HEK293T (cell line): ENCODE data around the gene KCNC1.

Experiments
- CTCF ChIA-PET: fragments of 350-600 bp; formaldehyde crosslinking; extraction: SDS; loops from one replicate; lab custom pipeline; 2021; ENCODE audit warnings: antibody characterized with exemption, inconsistent platforms; lab: Yijun Ruan, JAX
- POLR2A ChIA-PET: fragments of 350-600 bp; formaldehyde crosslinking; extraction: SDS; loops from one replicate; lab custom pipeline; 2020; ENCODE audit warnings: antibody characterized with exemption, inconsistent platforms; lab: Yijun Ruan, JAX
- DNase-seq: peaks from one replicate; pipeline ENCODE4 v3.0.0; 2012; ENCODE audit warnings: mixed read lengths; ENCODE audit errors: extremely low spot score
- ARNT ChIP-seq: fragments of 450-650 bp; IDR thresholded peaks from 2 replicates; pipeline ENCODE4 v1.6.1; 2017; ENCODE audit warnings: mild to moderate bottlenecking
- BHLHE40 ChIP-seq: fragments of 450-650 bp; IDR thresholded peaks from 2 replicates; pipeline ENCODE4 v1.6.1; 2016; ENCODE audit warnings: mild to moderate bottlenecking, moderate library complexity, borderline replicate concordance
- CTBP1 ChIP-seq: fragments of 450-650 bp; IDR thresholded peaks from 2 replicates; pipeline ENCODE4 v1.6.1; 2016; ENCODE audit warnings: borderline replicate concordance
- ELF4 ChIP-seq: fragments of 450-650 bp; IDR thresholded peaks from 2 replicates; pipeline ENCODE4 v1.6.1; 2017; ENCODE audit warnings: antibody characterized with exemption
- FOXA1 ChIP-seq: fragments of 450-650 bp; IDR thresholded peaks from 2 replicates; pipeline ENCODE4 v1.6.1; 2016; ENCODE audit warnings: mild to moderate bottlenecking
- FOXK2 ChIP-seq: fragments of 450-650 bp; IDR thresholded peaks from 2 replicates; pipeline ENCODE4 v1.6.1; 2016; ENCODE audit warnings: mild to moderate bottlenecking
- FOXM1 ChIP-seq: fragments of 450-650 bp; IDR thresholded peaks from 2 replicates; pipeline ENCODE4 v1.6.1; 2017; ENCODE audit warnings: mild to moderate bottlenecking, borderline replicate concordance
- HDGF ChIP-seq: fragments of 450-650 bp; IDR thresholded peaks from 2 replicates; pipeline ENCODE4 v1.6.1; 2017; ENCODE audit warnings: antibody characterized with exemption, borderline replicate concordance
- L3MBTL2 ChIP-seq: fragments of 450-650 bp; conservative IDR thresholded peaks from 2 replicates; pipeline ENCODE4 v1.6.1; 2016; ENCODE audit warnings: mild to moderate bottlenecking
- LEF1 ChIP-seq: fragments of 450-650 bp; IDR thresholded peaks from 2 replicates; pipeline ENCODE4 v1.6.1; 2017; ENCODE audit warnings: mild to moderate bottlenecking, borderline replicate concordance
- NFRKB ChIP-seq: fragments of 450-650 bp; IDR thresholded peaks from 2 replicates; pipeline ENCODE4 v1.6.1; 2016; ENCODE audit warnings: mild to moderate bottlenecking, moderate library complexity
- SP1 ChIP-seq: fragments of 450-650 bp; IDR thresholded peaks from 2 replicates; pipeline ENCODE4 v1.6.1; 2017
- SUZ12 ChIP-seq: fragments of 450-650 bp; IDR thresholded peaks from 2 replicates; pipeline ENCODE4 v1.6.1; 2016; ENCODE audit warnings: mild to moderate bottlenecking
- TARDBP ChIP-seq: fragments of 450-650 bp; IDR thresholded peaks from 2 replicates; pipeline ENCODE4 v1.6.1; 2016
- ZNF384 ChIP-seq: fragments of 450-650 bp; IDR thresholded peaks from 2 replicates; pipeline ENCODE4 v1.6.1; 2016
- TF ChIP-seq, protein P1 (sequence below): fragments of 450-650 bp; IDR thresholded peaks from 2 replicates; pipeline ENCODE4 v1.6.1; 2016

Gene KCNC1

DNA sequence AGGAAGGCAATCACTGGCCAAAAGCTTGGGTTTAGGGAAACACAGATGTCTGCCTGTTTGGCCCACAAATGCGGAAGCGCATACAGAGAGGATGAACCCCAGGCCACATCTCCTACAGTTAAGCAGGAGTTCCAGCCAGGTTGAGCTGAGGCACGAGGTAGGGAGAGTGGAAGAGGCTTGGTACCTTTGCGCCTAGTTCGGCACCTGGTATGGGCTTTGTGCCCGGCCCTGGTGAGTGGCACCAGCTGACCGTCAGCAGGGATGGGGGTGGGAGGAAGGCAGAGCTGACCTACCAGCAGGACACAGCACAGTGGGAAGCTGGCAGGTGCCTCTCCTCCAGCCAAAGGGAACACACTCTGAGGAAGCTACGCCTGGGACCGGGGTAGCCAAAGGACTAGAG lies 57.6 kb downstream of the KCNC1 start:
- no peak for DNase-seq
- ChIA-PET POLR2A (no interaction called here), CTCF (interaction anchor here (0.6 kb wide), 1 partner anchor 13 kb away, joined by 3 read pairs; no protein-coding TSS in a partner anchor)
- TF ChIP-seq ZNF384, result no peak
- TF ChIP-seq LEF1, result no peak
- TF ChIP-seq FOXK2, result no peak
- no peak for TF ChIP-seq NFRKB
- no peak for TF ChIP-seq FOXA1
- no peak for TF ChIP-seq SP1
- TF ChIP-seq, protein P1, sequence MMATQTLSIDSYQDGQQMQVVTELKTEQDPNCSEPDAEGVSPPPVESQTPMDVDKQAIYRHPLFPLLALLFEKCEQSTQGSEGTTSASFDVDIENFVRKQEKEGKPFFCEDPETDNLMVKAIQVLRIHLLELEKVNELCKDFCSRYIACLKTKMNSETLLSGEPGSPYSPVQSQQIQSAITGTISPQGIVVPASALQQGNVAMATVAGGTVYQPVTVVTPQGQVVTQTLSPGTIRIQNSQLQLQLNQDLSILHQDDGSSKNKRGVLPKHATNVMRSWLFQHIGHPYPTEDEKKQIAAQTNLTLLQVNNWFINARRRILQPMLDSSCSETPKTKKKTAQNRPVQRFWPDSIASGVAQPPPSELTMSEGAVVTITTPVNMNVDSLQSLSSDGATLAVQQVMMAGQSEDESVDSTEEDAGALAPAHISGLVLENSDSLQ, result no peak
- no peak for TF ChIP-seq SUZ12
- no peak for TF ChIP-seq TARDBP
- TF ChIP-seq ELF4, result no peak
- no peak for TF ChIP-seq HDGF
- no peak for TF ChIP-seq ARNT
- TF ChIP-seq BHLHE40, result no peak

DNA sequence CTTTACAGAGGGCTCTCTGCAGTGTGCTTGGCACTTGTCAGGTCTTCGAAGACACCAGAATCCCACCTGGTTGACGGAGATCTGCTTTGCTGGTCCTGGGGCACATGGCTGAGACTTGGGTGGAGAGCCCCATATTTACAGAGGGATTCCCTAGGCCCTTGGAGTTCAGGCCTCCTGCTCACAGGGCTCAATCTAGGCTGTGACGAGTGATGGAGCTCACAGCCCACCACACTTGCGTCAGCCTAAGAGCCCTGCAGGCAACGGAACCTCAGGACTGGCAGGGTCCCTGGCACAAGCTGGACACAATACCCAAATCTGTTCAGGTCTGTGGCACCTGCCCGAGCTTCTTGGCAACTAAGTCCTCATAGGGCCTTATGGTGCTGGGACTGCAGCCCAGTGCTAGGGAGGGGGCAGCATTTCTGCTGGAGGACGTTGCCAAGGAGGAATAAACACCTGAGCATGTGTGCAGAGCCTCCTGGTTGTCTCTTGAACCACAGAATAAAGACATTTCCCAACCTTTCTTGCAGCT lies 59.1 kb downstream of the KCNC1 start:
- CTCF ChIA-PET, result no interaction called here
- TF ChIP-seq ELF4 (no peak), BHLHE40 (no peak), CTBP1 (no peak), FOXA1 (no peak), FOXK2 (no peak), ARNT (no peak), L3MBTL2 (no peak), HDGF (no peak), FOXM1 (no peak), NFRKB (no peak), LEF1 (no peak), TARDBP (no peak), SP1 (no peak), ZNF384 (no peak), SUZ12 (no peak)
- TF ChIP-seq, protein P1, result no peak
- no peak for DNase-seq
- POLR2A ChIA-PET, result no interaction called here

GRCh38 chr11:17794981-17795380 lies 60.4 kb downstream of the KCNC1 start:
- TF ChIP-seq SP1, result no peak
- no peak for TF ChIP-seq ELF4
- TF ChIP-seq HDGF, result no peak
- TF ChIP-seq NFRKB, result no peak
- ChIA-PET CTCF (no interaction called here), POLR2A (no interaction called here)
- no peak for DNase-seq

DNA sequence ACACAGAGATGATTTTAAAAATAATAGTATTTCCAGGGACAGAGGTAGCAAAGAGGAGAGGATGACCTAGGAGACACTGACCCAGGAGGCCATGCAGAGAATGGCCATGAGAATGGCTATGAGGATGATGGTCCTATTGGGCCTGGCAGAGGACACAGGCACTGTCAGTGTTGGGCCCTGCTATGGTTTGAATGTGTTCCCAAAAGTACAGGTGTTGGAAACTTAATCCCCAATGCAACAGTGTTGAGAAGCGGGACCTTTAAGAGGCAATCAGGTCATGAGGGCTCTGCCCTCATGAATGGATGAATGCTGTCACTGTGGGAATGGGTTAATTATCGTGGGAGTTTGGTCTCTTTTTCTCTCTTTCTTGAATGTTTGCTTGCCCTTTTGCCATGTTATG lies 61.6 kb downstream of the KCNC1 start:
- no peak for TF ChIP-seq ZNF384
- TF ChIP-seq TARDBP, result no peak
- TF ChIP-seq SP1, result no peak
- TF ChIP-seq FOXK2, result no peak
- TF ChIP-seq NFRKB, result no peak
- no peak for TF ChIP-seq HDGF
- no peak for TF ChIP-seq ELF4
- no peak for TF ChIP-seq LEF1
- TF ChIP-seq, protein P1, result no peak
- TF ChIP-seq BHLHE40, result no peak
- no peak for TF ChIP-seq SUZ12
- ChIA-PET POLR2A (no interaction called here), CTCF (no interaction called here)
- no peak for DNase-seq

GRCh38 chr11:17798253-17798652 lies 63.7 kb downstream of the KCNC1 start:
- TF ChIP-seq, protein P1, result no peak
- no peak for TF ChIP-seq FOXA1
- no peak for TF ChIP-seq ZNF384
- no peak for TF ChIP-seq L3MBTL2
- TF ChIP-seq SP1, result no peak
- TF ChIP-seq LEF1, result no peak
- TF ChIP-seq NFRKB, result no peak
- no peak for TF ChIP-seq ELF4
- no peak for TF ChIP-seq TARDBP
- no peak for TF ChIP-seq FOXM1
- TF ChIP-seq HDGF, result no peak
- TF ChIP-seq CTBP1, result no peak
- TF ChIP-seq SUZ12, result no peak
- TF ChIP-seq BHLHE40, result no peak
- no peak for TF ChIP-seq ARNT
- TF ChIP-seq FOXK2, result no peak
- DNase-seq, result no peak
- POLR2A ChIA-PET, result no interaction called here
- CTCF ChIA-PET, result no interaction called here

GRCh38 chr11:17798716-17799115 lies 64.1 kb downstream of the KCNC1 start:
- ChIA-PET CTCF (no interaction called here), POLR2A (no interaction called here)
- DNase-seq, result no peak
- no peak for TF ChIP-seq ARNT
- TF ChIP-seq, protein P1, result no peak
- no peak for TF ChIP-seq ELF4
- TF ChIP-seq L3MBTL2, result no peak
- no peak for TF ChIP-seq NFRKB
- TF ChIP-seq TARDBP, result no peak
- no peak for TF ChIP-seq FOXK2
- no peak for TF ChIP-seq SUZ12
- no peak for TF ChIP-seq LEF1
- TF ChIP-seq HDGF, result no peak
